Measurements from ENCODE around the gene TASP1.

DNA sequence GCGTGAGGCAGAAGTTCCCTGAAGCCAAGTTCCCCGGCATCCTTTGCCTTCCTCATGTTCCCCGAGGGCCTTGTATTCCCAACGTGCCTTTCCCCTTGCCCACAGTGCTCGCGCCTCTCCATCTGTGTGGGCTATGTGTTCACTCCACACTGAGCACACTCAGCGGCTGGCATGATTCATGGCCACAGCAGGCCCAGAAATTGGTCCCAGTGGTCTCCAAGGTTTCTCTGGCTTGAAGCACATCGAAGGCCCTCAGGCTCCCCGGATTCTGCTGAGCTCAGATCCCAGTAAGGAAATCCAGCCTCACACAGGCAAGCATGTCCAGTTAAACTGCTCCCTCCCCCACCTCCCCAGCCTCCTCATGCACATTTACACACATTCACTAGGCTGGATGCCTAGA lies 294.1 kb downstream of the TASP1 start:
- TF ChIP-seq CTCF (IDR thresholded peaks at IDR 0.05 in 4 of 5, conservative IDR thresholded peaks at IDR 0.05 in 1 of 5) (no peak), POLR2A (IDR thresholded peaks at IDR 0.05) (no peak)

Data from gastrocnemius medialis (tissue), 4 donors.